Fibroblast of skin of right quadriceps (primary cell): ENCODE measurements around the gene TUBB8.
A peak's percentile ranks its signal among the peaks of the same experiment; 100 is the strongest.
"Not testable (repeated sequence)": the region's sequence is repeated elsewhere in the genome, so short reads cannot be mapped to it uniquely, and the experiment has no call there.

Experiments used
- DNase-seq: peaks from one replicate; pipeline ENCODE4 v3.0.0-alpha.2; 2013

TUBB8 gene

GRCh38 chr10:48996-49395 lies at the start of gene TUBB8:
TSS of gene TUBB8 (minus strand) at chr10:49296. CDS start at chr10:49238, 58 bp downstream.
- DNase-seq = no peak

- DNase-seq = no peak
These were observed 47.4 kb upstream of the TUBB8 start for GRCh38 chr10:96466-96865.

GRCh38 chr10:95356-96115 lies 46.4 kb upstream of the TUBB8 start:
- no peak for DNase-seq

- no peak for DNase-seq
These were observed 45.5 kb upstream of the TUBB8 start for GRCh38 chr10:94613-95012.

GRCh38 chr10:92846-93245 lies 43.8 kb upstream of the TUBB8 start:
- DNase-seq = no peak

GRCh38 chr10:92153-92552 lies 43.1 kb upstream of the TUBB8 start:
- DNase-seq = no peak

GRCh38 chr10:91313-91712 lies 42.2 kb upstream of the TUBB8 start:
- DNase-seq = no peak

- DNase-seq = no peak
These were observed 41.1 kb upstream of the TUBB8 start for GRCh38 chr10:90161-90560.

GRCh38 chr10:89248-89647 lies 40.2 kb upstream of the TUBB8 start:
- no peak for DNase-seq

DNA sequence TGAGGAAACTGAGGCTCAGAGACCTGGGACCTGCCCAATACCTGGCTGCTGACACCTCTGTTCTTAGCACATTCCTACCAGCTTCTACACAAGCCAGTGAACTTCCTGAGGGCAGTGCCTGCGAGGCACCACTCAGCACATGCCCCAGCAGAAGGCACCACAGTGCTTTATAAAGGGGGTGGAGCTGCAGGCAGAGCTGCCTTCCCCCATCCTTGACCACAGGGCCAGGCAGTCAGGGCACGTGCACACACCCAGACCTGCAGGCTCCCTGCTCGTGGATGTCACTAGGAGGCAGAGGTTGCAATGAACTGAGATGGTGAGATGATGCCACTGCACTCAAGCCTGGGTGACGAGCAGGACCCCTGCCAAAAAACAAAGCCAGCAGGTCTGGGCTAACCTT lies 39.2 kb upstream of the TUBB8 start:
- no peak for DNase-seq

DNA sequence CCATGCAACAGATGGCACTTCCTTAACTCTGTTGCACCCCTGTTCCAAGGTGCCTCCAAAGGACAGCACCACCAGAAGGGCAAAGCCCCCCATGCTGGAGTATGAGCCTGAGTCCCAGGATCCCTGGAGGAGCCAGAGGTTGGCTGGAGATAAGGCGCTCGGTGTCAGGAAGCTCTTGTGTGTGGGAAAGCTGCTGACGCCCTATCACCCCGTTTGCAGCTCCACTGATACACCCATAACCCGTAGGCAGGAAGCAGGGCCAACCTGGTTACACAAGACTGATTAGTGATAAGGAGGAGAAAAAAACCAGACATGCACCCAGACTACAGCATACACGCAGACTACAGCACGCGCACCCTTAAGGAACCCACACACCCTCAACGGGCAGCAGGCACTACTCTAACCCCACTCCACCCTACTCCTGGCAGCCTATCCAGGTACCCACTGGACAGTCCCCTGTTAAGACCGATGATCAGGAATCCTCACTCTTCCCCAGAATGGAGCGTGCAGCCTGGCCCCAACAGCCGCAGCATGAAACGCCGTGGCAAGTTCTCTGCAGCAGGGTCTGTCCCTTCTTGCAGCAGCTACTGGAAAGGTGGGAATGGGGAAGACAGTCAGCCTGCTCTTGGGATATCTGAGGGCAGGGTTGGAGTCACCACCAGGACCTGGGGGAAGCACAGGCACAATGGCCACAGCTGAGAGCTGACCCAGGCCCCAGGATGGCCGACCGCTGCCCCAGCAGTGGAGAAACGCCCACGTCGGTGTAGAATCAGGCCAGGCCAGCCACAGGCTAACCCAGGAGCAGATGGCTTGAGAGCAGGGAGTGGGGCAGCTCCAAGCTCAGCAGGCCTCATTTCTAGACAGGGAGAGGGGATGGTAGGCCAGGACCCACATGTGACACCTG lies 38.3 kb upstream of the TUBB8 start:
- no peak for DNase-seq

- no peak for DNase-seq
These were observed 36.9 kb upstream of the TUBB8 start for GRCh38 chr10:86031-86430.

- no peak for DNase-seq
These were observed 35.9 kb upstream of the TUBB8 start for GRCh38 chr10:85044-85443.

DNA sequence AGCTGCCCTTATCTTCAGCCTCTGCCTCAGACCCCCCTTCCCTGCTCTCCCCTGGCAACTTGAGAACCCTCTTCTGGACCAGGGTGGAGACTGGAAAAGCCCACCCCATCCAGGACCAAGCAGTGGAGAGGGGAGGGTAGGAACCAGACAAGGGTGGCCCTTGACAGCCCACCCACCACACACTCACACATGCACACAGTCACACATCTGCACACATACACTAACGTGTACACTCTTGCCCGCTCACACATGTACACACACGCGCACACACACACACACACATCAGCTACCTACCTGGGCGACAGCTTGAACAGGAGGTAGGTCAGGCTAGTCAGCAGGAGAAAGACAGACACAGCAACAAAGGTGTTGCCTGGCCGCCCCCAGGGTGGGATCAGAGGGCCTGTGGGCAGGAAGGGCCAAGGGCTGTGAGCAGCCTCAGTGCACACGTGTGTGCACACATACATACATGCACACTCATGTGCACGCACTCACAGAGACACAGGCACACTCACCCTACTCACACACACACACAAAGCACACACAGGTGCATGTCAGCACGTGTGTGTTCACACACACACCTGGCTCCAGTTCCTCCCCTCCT lies 34.9 kb upstream of the TUBB8 start:
- no peak for DNase-seq

- no peak for DNase-seq
These were observed 31.5 kb upstream of the TUBB8 start for GRCh38 chr10:80477-81105.

- no peak for DNase-seq
These were observed 30.6 kb upstream of the TUBB8 start for GRCh38 chr10:79532-80215.

DNA sequence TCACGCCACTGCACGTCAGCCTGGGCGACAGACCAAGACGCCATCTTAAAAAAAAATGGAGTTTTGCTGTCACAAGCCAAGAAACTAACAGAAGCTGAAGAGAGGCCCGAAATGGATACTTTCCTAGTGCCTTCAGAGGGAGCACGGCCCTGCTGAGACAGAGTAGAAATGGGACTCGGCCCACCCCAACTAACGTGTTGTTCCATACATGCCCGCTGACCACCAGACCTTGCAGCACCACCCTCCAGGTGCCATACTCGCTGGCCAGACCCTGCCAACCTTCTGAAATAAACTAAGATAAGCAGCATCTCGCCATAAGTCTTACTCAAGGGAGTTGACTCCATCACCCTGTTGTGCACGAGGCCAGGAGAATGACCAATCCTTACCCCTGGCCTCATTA lies 29.5 kb upstream of the TUBB8 start:
- no peak for DNase-seq

GRCh38 chr10:74266-74621 lies 25.1 kb upstream of the TUBB8 start:
- DNase-seq = not testable (repeated sequence)

DNA sequence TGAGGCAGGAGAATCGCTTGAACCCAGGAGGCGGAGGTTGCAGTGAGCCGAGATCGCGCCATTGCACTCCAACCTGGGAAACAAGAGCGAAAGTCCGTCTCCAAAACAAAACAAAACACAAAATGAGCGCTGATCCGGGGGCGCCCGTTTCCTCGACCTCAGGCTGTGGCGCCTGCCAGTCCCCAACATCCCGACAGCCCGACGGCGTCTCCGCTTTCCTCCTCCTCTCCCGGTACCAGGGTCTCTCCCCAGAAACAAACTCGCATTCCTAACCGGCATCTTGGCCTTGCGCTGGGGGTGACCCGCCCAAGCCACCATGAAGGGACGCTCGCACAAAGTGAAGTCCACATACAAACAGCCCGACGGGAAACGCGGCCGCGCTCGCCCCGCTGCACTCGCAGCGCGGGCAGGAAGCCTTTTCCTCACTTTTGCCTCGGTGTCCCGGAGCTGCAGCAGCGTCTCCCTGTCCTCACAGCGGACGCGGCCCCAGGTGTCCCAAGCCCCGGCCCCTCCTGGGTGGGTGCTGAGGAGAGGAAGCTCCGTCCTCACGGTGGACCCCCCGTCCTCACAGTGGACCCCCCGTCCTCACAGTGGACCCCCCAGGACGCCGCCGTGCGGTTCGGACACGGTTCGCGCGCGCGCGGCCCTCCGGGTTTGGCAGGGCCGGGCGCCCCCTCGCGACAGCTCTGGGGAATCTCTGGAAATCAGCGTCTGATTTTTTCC lies 24.6 kb upstream of the TUBB8 start:
- peak; percentile 52 for DNase-seq

DNA sequence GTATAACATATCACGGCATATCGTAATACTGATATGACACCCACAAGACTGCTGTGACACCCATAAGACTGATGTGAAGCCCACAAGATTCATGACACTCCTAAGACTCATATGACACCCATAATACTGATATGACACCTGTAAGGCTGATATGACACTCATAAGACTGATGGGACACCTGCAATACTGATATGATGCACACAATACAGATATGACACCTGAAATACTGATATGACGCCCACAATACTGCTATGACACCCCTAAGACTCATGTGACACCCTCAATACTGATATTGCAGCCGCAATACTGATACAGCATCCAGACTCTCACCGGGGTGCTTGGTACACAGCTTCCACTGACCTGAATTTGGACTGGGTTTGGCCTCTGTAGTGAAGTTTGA lies 19.1 kb upstream of the TUBB8 start:
- not testable (repeated sequence) for DNase-seq

- not testable (repeated sequence) for DNase-seq
These were observed 830 bp upstream of the TUBB8 start for GRCh38 chr10:49926-50325.

GRCh38 chr10:47864-48263 lies 1.2 kb downstream of the TUBB8 start:
- DNase-seq = not testable (repeated sequence)
